CD4-positive, alpha-beta memory T cell (primary cell): ENCODE measurements around the gene CDC14A. TPM values are rescaled to one million over a fixed set of nuclear protein-coding genes. Genes with fewer than 3 reads are reported as not detected.

Experiments
- CTCF ChIA-PET: fragments of 350-600 bp; sonication (Branson Sonifier 250); formaldehyde crosslinking; loops from one replicate; lab custom pipeline; 2021; ENCODE audit warnings: inconsistent platforms; ENCODE audit not compliant: partially characterized antibody; lab: Charles Lee
- POLR2A ChIA-PET: fragments of 350-600 bp; sonication (Branson Sonifier 250); formaldehyde crosslinking; loops from one replicate; lab custom pipeline; 2021; ENCODE audit not compliant: partially characterized antibody; lab: Charles Lee
- DNase-seq, 5 donors: peaks; one replicate each; pipeline versions ENCODE4 v3.0.0 to v3.0.0-alpha.2; 2020 to 2022; ENCODE audit warnings: mixed read lengths in 1 of 5
- H3K27ac ChIP-seq: one replicate; pipeline ENCODE4 v1.7.0; 2013; ENCODE audit warnings: low read depth, low read length
- H3K27me3 ChIP-seq: 2 replicates; pipeline ENCODE4 v1.7.0; 2013; ENCODE audit warnings: mild to moderate bottlenecking, low read length, moderate library complexity; ENCODE audit not compliant: insufficient read depth
- H3K36me3 ChIP-seq: 2 replicates; pipeline ENCODE4 v1.7.0; 2013; ENCODE audit warnings: mild to moderate bottlenecking, low read length, moderate library complexity; ENCODE audit not compliant: insufficient read depth
- H3K4me1 ChIP-seq: 2 replicates; pipeline ENCODE4 v1.7.0; 2013; ENCODE audit warnings: mild to moderate bottlenecking, low read length, moderate library complexity; ENCODE audit not compliant: insufficient read depth
- H3K4me3 ChIP-seq, 2 donors: one replicate each; pipeline ENCODE4 v1.7.0; 2013; ENCODE audit warnings: low read length in 2 of 2, mild to moderate bottlenecking in 1 of 2
- H3K9me3 ChIP-seq, 2 donors: one replicate each; pipeline ENCODE4 v1.7.0; 2013; ENCODE audit warnings: low read length in 2 of 2, control low read depth in 1 of 2; ENCODE audit not compliant: control insufficient read depth in 1 of 2
- H3K27ac Mint-ChIP-seq, 7 donors: one replicate each; pipeline ENCODE4 v1.8.0; 2020 to 2021; ENCODE audit warnings: mixed read lengths in 7 of 7, mild to moderate bottlenecking in 6 of 7, inconsistent platforms in 3 of 7, moderate library complexity in 3 of 7
- H3K27me3 Mint-ChIP-seq, 2 donors: one replicate each; pipeline ENCODE4 v1.8.0; 2020 to 2021; ENCODE audit warnings: mixed read lengths in 2 of 2
- H3K36me3 Mint-ChIP-seq, 2 donors: one replicate each; pipeline ENCODE4 v1.8.0; 2020 to 2021; ENCODE audit warnings: mixed read lengths in 2 of 2, inconsistent platforms in 1 of 2, mild to moderate bottlenecking in 1 of 2
- H3K4me1 Mint-ChIP-seq, 4 donors: one replicate each; pipeline ENCODE4 v1.8.0; 2020 to 2021; ENCODE audit warnings: mixed read lengths in 4 of 4, mild to moderate bottlenecking in 1 of 4
- H3K4me3 Mint-ChIP-seq, 8 donors: one replicate each; pipeline ENCODE4 v1.8.0; 2020 to 2021; ENCODE audit warnings: mixed read lengths in 8 of 8, mild to moderate bottlenecking in 7 of 8, moderate library complexity in 6 of 8, inconsistent platforms in 3 of 8
- H3K9me3 Mint-ChIP-seq, 8 donors: one replicate each; pipeline ENCODE4 v1.8.0; 2020 to 2021; ENCODE audit warnings: mixed read lengths in 8 of 8, mild to moderate bottlenecking in 5 of 8, inconsistent platforms in 3 of 8, moderate library complexity in 1 of 8
- intact Hi-C: fragments of 100-400 bp; cut with micrococcal nuclease; formaldehyde crosslinking; loops from one replicate; pipeline ENCODE4 v1.15.1; 2023
- polyA plus RNA-seq, 2 donors: library from polyadenylated mRNA; unstranded; fragments of 300-500 nt; fragmentation: Illumina TruSeq; gene quantifications; one replicate each; pipeline ENCODE4 v1.2.3, GENCODE V29; 2021
- total RNA-seq, 2 experiments: library from RNA; stranded (reverse); gene quantifications; one replicate each; pipeline ENCODE4 v1.2.3, GENCODE V29; 2021

Gene CDC14A
- total and polyA plus RNA-seq, 4 experiments from 2014 or later, result 37.7 to 119 (median 90.0) TPM

GRCh38 chr1:100485855-100486258 lies 133.6 kb downstream of the CDC14A start:
- Mint-ChIP-seq H3K9me3 (peaks cover 0 to 3% (median 0%) of the 10 kb centered on the region in 8 donors), H3K27me3 (no peaks in the 10 kb centered on the region), H3K36me3 (peaks cover 61 to 88% of the 10 kb centered on the region in 2 donors), H3K4me1 (peaks cover 0 to 9% (median 7%) of the 10 kb centered on the region in 4 donors), H3K4me3 (no peak overlapping the region), H3K27ac (peak overlapping the region in 3 of 7 donors; percentile 42 to 50 (median 48))
- no peak overlapping the region for H3K27ac ChIP-seq
- no peak overlapping the region for H3K4me3 ChIP-seq
- CTCF ChIA-PET, result no interaction called here
- no peaks in the 10 kb centered on the region for H3K4me1 ChIP-seq
- POLR2A ChIA-PET, result no interaction called here
- no peaks in the 10 kb centered on the region for H3K9me3 ChIP-seq
- intact Hi-C loops, result no loop called here
- no peak for DNase-seq
- H3K36me3 ChIP-seq, result peaks cover 56% of the 10 kb centered on the region
- H3K27me3 ChIP-seq, result no peaks in the 10 kb centered on the region

- peaks cover 65% of the 10 kb centered on the region for H3K36me3 ChIP-seq
- POLR2A ChIA-PET, result no interaction called here
- H3K4me1 Mint-ChIP-seq, result peaks cover 9 to 30% (median 22%) of the 10 kb centered on the region in 4 donors
Observed at GRCh38 chr1:100494393-100495084, 142.2 kb downstream of the CDC14A start.

DNA sequence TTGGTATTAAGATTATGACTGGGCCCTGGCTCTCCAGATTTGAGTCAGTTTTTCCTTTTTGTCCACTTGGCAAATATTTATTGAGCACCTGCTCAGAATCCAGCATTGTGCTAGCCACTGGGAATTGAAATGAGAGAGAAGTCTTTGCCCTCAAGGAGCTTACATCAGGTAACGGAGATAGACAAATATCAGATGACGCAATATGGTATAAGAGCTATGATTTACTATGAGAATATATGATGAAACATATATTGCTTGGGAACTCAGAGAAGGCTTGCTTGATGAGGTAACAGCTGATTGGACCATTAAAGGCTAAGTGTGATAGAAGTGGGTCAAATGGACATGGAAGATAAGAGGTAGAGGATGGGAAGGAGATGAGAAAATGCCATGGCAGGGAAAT lies 144.6 kb downstream of the CDC14A start:
- Histone ChIP-seq H3K27me3 (no peaks in the 10 kb centered on the region), H3K27ac (no peak overlapping the region), H3K4me3 (no peak overlapping the region), H3K36me3 (peaks cover 75% of the 10 kb centered on the region), H3K4me1 (no peaks in the 10 kb centered on the region), H3K9me3 (no peaks in the 10 kb centered on the region)
- ChIA-PET POLR2A (interaction anchor here (0.9 kb wide), 1 partner anchor 38 kb away, joined by 3 read pairs; no protein-coding TSS in a partner anchor), CTCF (interaction anchor here (1.2 kb wide), 1 partner anchor 33 kb away, joined by 3 read pairs; no protein-coding TSS in a partner anchor)
- peaks cover 9 to 37% (median 29%) of the 10 kb centered on the region in 4 donors for H3K4me1 Mint-ChIP-seq
- no peak overlapping the region for H3K4me3 Mint-ChIP-seq
- no peak for DNase-seq
- H3K27me3 Mint-ChIP-seq, result no peaks in the 10 kb centered on the region
- intact Hi-C loops, result no loop called here
- H3K9me3 Mint-ChIP-seq, result peaks cover 0 to 8% (median 0%) of the 10 kb centered on the region in 8 donors
- peaks cover 74 to 90% of the 10 kb centered on the region in 2 donors for H3K36me3 Mint-ChIP-seq
- peak overlapping the region in 6 of 7 donors; percentile 5 to 65 (median 47) for H3K27ac Mint-ChIP-seq

More at GRCh38 chr1:100494393-100495084, 142.2 kb downstream of the CDC14A start:
- H3K27me3 Mint-ChIP-seq, result no peaks in the 10 kb centered on the region
- H3K36me3 Mint-ChIP-seq, result peaks cover 60 to 86% of the 10 kb centered on the region in 2 donors
- Histone ChIP-seq H3K4me3 (no peak overlapping the region), H3K9me3 (no peaks in the 10 kb centered on the region), H3K27me3 (no peaks in the 10 kb centered on the region), H3K4me1 (no peaks in the 10 kb centered on the region), H3K27ac (no peak overlapping the region)
- no peak for DNase-seq
- H3K27ac Mint-ChIP-seq, result peak overlapping the region in 4 of 7 donors; percentile 22 to 69 (median 62)
- CTCF ChIA-PET, result no interaction called here
- intact Hi-C loops, result no loop called here
- no peak overlapping the region for H3K4me3 Mint-ChIP-seq
- peaks cover 0 to 8% (median 0%) of the 10 kb centered on the region in 8 donors for H3K9me3 Mint-ChIP-seq

DNA sequence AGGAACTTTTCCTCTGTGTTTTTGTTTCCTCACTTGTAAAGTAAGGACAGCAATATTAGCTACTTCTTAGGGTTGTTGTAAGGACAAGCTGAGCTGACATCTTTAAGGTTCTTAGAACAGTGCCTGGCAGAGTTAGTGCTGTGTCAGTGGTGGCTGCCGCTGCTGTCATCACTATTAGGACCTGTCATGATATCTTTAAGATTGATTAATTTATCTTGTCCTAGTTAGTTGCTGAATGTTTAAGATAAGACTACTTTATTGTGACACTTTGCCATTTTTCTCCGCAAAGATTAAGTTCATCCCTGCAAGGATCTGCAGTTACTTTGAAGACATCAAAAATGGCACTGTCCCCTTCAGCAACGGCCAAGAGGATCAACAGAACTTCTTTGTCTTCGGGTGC lies 145.5 kb downstream of the CDC14A start:
- H3K36me3 Mint-ChIP-seq, result peaks cover 82 to 91% of the 10 kb centered on the region in 2 donors
- H3K4me3 Mint-ChIP-seq, result no peak overlapping the region
- ChIA-PET CTCF (no interaction called here), POLR2A (no interaction called here)
- peak overlapping the region in 4 of 7 donors; percentile 5 to 48 (median 16) for H3K27ac Mint-ChIP-seq
- Histone ChIP-seq H3K36me3 (peaks cover 82% of the 10 kb centered on the region), H3K4me1 (no peaks in the 10 kb centered on the region), H3K4me3 (no peak overlapping the region), H3K27ac (no peak overlapping the region), H3K27me3 (no peaks in the 10 kb centered on the region), H3K9me3 (no peaks in the 10 kb centered on the region)
- no peaks in the 10 kb centered on the region for H3K27me3 Mint-ChIP-seq
- H3K9me3 Mint-ChIP-seq, result peaks cover 0 to 8% (median 0%) of the 10 kb centered on the region in 8 donors
- DNase-seq, result no peak
- intact Hi-C loops, result no loop called here
- H3K4me1 Mint-ChIP-seq, result peaks cover 7 to 35% (median 30%) of the 10 kb centered on the region in 4 donors

DNA sequence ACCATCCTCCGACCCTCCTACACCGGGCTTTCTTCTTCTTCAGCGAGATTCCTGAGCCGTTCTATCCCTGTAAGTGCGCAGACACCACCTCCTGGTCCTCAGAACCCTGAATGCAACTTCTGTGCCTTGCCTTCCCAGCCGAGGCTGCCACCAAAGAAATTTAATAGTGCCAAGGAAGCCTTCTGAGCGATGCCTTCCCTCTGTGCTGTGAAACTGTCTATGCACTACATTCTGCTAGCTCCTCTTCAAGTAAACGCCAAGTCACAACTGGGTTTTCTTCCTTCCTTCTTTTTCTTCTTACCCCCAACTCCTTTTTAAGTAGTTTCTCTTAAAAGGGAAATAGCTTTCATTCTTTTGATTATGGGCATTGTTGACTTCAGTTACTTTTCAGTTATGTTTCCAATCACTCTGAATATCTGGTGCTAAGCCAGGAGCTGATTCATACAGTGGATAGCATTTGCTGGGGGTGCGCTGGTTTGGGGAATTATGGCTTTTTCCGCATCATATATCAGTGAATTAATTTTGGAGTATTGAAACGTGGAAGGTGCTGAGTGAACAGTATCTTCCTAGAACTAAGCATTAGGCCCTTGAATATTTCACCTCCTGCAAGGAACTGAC lies 147.0 kb downstream of the CDC14A start:
- Mint-ChIP-seq H3K36me3 (peaks cover 91 to 94% of the 10 kb centered on the region in 2 donors), H3K4me3 (no peak overlapping the region), H3K27ac (peak overlapping the region; percentile 5 to 86 (median 57)), H3K9me3 (peaks cover 0 to 8% (median 0%) of the 10 kb centered on the region in 8 donors), H3K27me3 (no peaks in the 10 kb centered on the region), H3K4me1 (peaks cover 12 to 37% (median 30%) of the 10 kb centered on the region in 4 donors)
- Histone ChIP-seq H3K9me3 (no peaks in the 10 kb centered on the region), H3K36me3 (peaks cover 87% of the 10 kb centered on the region), H3K27ac (no peak overlapping the region), H3K27me3 (no peaks in the 10 kb centered on the region), H3K4me3 (no peak overlapping the region), H3K4me1 (no peaks in the 10 kb centered on the region)
- intact Hi-C loops, result no loop called here
- CTCF ChIA-PET, result no interaction called here
- POLR2A ChIA-PET, result interaction anchor here (1.3 kb wide), 1 partner anchor 10 kb away, joined by 3 read pairs; no protein-coding TSS in a partner anchor
- no peak for DNase-seq

DNA sequence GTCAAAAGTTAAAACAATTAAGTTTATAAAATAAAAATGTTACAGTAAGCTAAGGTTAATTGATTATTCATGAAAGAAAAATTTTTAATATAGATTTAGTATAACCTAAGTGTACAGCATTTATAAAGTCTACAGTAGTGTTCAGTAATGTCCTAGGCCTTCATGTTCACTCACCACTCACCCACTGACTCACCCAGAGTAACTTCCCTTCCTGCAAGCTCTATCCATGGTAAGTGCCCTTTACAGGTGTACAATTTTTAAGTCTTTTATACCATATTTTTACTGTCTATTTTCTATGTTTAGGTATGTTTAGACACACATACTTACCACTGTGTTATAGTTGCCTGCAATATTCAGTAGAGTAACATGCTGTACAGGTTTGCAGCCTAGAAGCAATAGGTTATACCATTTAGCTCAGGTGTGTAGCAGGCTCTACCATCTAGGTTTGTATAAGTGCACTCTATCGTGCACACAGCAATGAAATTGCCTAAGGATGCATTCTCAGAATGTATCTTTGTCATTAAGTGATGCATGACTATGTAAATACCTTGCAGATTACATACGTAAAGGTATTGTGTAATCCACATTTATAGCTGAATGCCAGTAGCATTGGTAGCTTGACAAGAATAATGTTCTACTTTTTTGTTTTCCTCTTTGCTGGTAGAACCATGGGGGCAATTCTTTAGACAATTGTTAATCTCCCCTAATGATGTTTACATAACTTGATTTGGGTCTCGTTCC lies 149.9 kb downstream of the CDC14A start:
- Histone ChIP-seq H3K4me3 (no peak overlapping the region), H3K27ac (no peak overlapping the region), H3K27me3 (no peaks in the 10 kb centered on the region), H3K4me1 (no peaks in the 10 kb centered on the region), H3K36me3 (peaks cover 79% of the 10 kb centered on the region), H3K9me3 (no peaks in the 10 kb centered on the region)
- intact Hi-C loops, result no loop called here
- no peak for DNase-seq
- H3K36me3 Mint-ChIP-seq, result peaks cover 79 to 90% of the 10 kb centered on the region in 2 donors
- H3K27ac Mint-ChIP-seq, result peak overlapping the region in 2 of 7 donors; percentile 19 to 60
- H3K4me3 Mint-ChIP-seq, result no peak overlapping the region
- no peaks in the 10 kb centered on the region for H3K27me3 Mint-ChIP-seq
- ChIA-PET POLR2A (no interaction called here), CTCF (interaction anchor here (1.3 kb wide), 2 partner anchors 36 to 367 kb away, joined by 3 to 4 read pairs; partner anchors contain the start of gene GPR88)
- peaks cover 13 to 41% (median 34%) of the 10 kb centered on the region in 4 donors for H3K4me1 Mint-ChIP-seq
- H3K9me3 Mint-ChIP-seq, result peaks cover 0 to 4% (median 0%) of the 10 kb centered on the region in 8 donors
